ENCODE measurements around the gene TBCE.

TBCE gene

DNA sequence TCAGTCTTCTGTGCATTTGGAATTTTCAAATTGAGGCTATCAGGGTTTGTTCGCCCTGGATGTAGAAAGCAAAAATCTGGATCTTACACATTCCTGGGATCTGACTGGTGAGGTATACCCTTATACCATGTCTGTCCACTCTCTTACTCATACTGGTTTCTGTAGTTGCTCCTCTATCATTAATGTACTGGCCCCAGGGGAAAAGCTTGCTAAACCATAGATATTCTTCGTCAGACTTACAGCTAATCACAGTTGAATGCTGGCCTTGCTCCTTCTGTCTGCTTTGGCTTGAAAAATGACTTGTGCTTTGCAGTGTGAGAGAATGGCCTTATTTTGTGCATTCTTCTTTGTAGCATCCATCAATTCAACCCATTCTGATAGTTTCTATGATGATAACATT is 30.5 kb downstream of the TBCE start:
- Histone ChIP-seq H3K36me3 (peaks cover 0 to 30% (median 9%) of the 10 kb centered on the region in 11 experiments; a peak in 18 of 22 replicates), H3K4me3 (no peak overlapping the region), H3K4me1 (peaks cover 0 to 2% (median 0%) of the 10 kb centered on the region in 10 experiments; a peak in 1 of 20 replicates), H3K9ac (no peak overlapping the region), H3K27ac (no peak overlapping the region), H3K27me3 (no peaks in the 10 kb centered on the region), H3K4me2 (no peak overlapping the region), H4K20me1 (peaks cover 0 to 32% (median 4%) of the 10 kb centered on the region in 11 experiments; a peak in 11 of 22 replicates), H3K9me3 (replicated peaks in 1 of 11) (peaks cover 0 to 20% (median 7%) of the 10 kb centered on the region in 11 experiments; a peak in 11 of 22 replicates)
- no peak for TF ChIP-seq Cebpa-rat (IDR thresholded peaks at IDR 0.05)

GRCh38 chr1:235399661-235400060 is 32.4 kb downstream of the TBCE start:
- peaks cover 0 to 20% (median 7%) of the 10 kb centered on the region in 11 experiments; a peak in 11 of 22 replicates for H3K9me3 ChIP-seq (replicated peaks in 1 of 11)
- peaks cover 9 to 48% (median 21%) of the 10 kb centered on the region in 11 experiments; a peak in 19 of 22 replicates for H3K36me3 ChIP-seq
- no peak for TF ChIP-seq Cebpa-rat (IDR thresholded peaks at IDR 0.05)
- H4K20me1 ChIP-seq, result peaks cover 0 to 29% (median 2%) of the 10 kb centered on the region in 11 experiments; a peak in 11 of 22 replicates
- H3K4me2 ChIP-seq, result no peak overlapping the region
- H3K9ac ChIP-seq, result no peak overlapping the region
- no peak overlapping the region for H3K27ac ChIP-seq
- H3K27me3 ChIP-seq, result no peaks in the 10 kb centered on the region
- H3K4me1 ChIP-seq, result no peaks in the 10 kb centered on the region
- H3K4me3 ChIP-seq, result no peak overlapping the region

- Histone ChIP-seq H4K20me1 (peaks cover 0 to 29% (median 2%) of the 10 kb centered on the region in 11 experiments; a peak in 11 of 22 replicates), H3K36me3 (peaks cover 12 to 57% (median 21%) of the 10 kb centered on the region in 11 experiments; a peak in 18 of 22 replicates), H3K4me3 (no peak overlapping the region), H3K27me3 (no peaks in the 10 kb centered on the region), H3K4me2 (no peak overlapping the region), H3K27ac (no peak overlapping the region), H3K4me1 (no peaks in the 10 kb centered on the region), H3K9ac (no peak overlapping the region), H3K9me3 (replicated peaks in 1 of 11) (peaks cover 0 to 14% (median 7%) of the 10 kb centered on the region in 11 experiments; a peak in 10 of 22 replicates)
- TF ChIP-seq Cebpa-rat (IDR thresholded peaks at IDR 0.05), result no peak
Observed at GRCh38 chr1:235401251-235401650, 34.0 kb downstream of the TBCE start.

GRCh38 chr1:235402457-235403200 is 35.4 kb downstream of the TBCE start:
- H3K9me3 ChIP-seq (replicated peaks in 1 of 11), result peaks cover 0 to 6% (median 0%) of the 10 kb centered on the region in 11 experiments; a peak in 1 of 22 replicates
- H3K9ac ChIP-seq, result no peak overlapping the region
- H3K4me2 ChIP-seq, result no peak overlapping the region
- H3K27me3 ChIP-seq, result no peaks in the 10 kb centered on the region
- no peak overlapping the region for H3K4me3 ChIP-seq
- no peaks in the 10 kb centered on the region for H3K4me1 ChIP-seq
- H3K27ac ChIP-seq, result no peak overlapping the region
- H4K20me1 ChIP-seq, result peaks cover 0 to 29% (median 4%) of the 10 kb centered on the region in 11 experiments; a peak in 11 of 22 replicates
- H3K36me3 ChIP-seq, result peaks cover 12 to 54% (median 21%) of the 10 kb centered on the region in 11 experiments; a peak in 18 of 22 replicates
- no peak for TF ChIP-seq Cebpa-rat (IDR thresholded peaks at IDR 0.05)

DNA sequence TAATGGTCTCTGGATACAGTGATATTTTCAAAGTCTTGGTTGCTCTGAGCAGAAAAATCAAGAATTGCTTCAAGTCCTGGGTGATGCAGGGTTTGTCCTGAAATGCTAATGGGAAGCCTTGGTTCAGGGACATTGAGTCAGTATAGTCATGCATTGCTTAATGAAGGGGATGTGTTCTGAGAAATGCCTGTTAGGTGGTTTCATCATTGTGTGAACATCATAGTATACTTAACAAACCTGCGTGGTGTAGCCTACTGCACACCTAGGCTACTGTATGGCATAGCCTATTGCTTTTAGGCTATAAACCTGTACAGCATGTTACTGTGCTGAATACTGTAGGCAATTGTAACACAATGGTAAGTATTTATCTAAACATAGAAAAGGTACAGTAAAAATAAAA is 36.4 kb downstream of the TBCE start:
- peaks cover 0 to 23% (median 2%) of the 10 kb centered on the region in 11 experiments; a peak in 11 of 22 replicates for H4K20me1 ChIP-seq
- H3K9ac ChIP-seq, result no peak overlapping the region
- H3K4me1 ChIP-seq, result no peaks in the 10 kb centered on the region
- no peak overlapping the region for H3K4me2 ChIP-seq
- no peak overlapping the region for H3K27ac ChIP-seq
- TF ChIP-seq Cebpa-rat (IDR thresholded peaks at IDR 0.05), result no peak
- no peak overlapping the region for H3K4me3 ChIP-seq
- no peaks in the 10 kb centered on the region for H3K9me3 ChIP-seq (replicated peaks in 1 of 11)
- no peaks in the 10 kb centered on the region for H3K27me3 ChIP-seq
- peaks cover 12 to 51% (median 21%) of the 10 kb centered on the region in 11 experiments; a peak in 18 of 22 replicates for H3K36me3 ChIP-seq

DNA sequence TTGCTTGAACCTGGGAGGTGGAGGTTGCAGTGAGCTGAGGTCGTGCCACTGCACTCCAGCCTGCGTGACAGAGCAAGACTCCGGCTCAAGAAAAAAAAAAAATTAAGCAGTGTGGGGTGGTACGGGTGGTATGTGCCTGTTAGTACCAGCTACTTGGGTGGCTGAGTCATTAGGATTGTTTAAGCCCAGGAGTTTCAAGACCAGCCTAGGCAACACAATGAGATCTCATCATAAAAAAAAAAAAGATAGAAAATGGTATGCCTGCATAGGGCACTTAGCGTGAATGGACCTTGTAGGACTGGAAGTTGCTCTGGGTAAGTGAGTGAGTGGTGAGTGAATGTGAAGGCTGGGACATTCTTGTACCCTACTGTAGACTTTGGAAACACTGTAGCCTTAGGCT is 37.0 kb downstream of the TBCE start:
- no peaks in the 10 kb centered on the region for H3K27me3 ChIP-seq
- H3K4me3 ChIP-seq, result no peak overlapping the region
- H3K9ac ChIP-seq, result no peak overlapping the region
- H3K9me3 ChIP-seq (replicated peaks in 1 of 11), result no peaks in the 10 kb centered on the region
- H3K27ac ChIP-seq, result no peak overlapping the region
- TF ChIP-seq Cebpa-rat (IDR thresholded peaks at IDR 0.05), result no peak
- peaks cover 12 to 51% (median 21%) of the 10 kb centered on the region in 11 experiments; a peak in 18 of 22 replicates for H3K36me3 ChIP-seq
- H4K20me1 ChIP-seq, result peaks cover 0 to 21% (median under 1%) of the 10 kb centered on the region in 11 experiments; a peak in 10 of 22 replicates
- H3K4me2 ChIP-seq, result no peak overlapping the region
- H3K4me1 ChIP-seq, result no peaks in the 10 kb centered on the region

GRCh38 chr1:235407419-235407818 is 40.2 kb downstream of the TBCE start:
- Histone ChIP-seq H3K27me3 (no peaks in the 10 kb centered on the region), H3K9ac (no peak overlapping the region), H4K20me1 (peaks cover 0 to 21% (median 0%) of the 10 kb centered on the region in 11 experiments; a peak in 4 of 22 replicates), H3K27ac (no peak overlapping the region), H3K4me3 (no peak overlapping the region), H3K4me2 (no peak overlapping the region), H3K9me3 (replicated peaks in 1 of 11) (no peaks in the 10 kb centered on the region), H3K36me3 (peaks cover 12 to 37% (median 15%) of the 10 kb centered on the region in 11 experiments; a peak in 17 of 22 replicates), H3K4me1 (no peaks in the 10 kb centered on the region)
- TF ChIP-seq Cebpa-rat (IDR thresholded peaks at IDR 0.05), result no peak

DNA sequence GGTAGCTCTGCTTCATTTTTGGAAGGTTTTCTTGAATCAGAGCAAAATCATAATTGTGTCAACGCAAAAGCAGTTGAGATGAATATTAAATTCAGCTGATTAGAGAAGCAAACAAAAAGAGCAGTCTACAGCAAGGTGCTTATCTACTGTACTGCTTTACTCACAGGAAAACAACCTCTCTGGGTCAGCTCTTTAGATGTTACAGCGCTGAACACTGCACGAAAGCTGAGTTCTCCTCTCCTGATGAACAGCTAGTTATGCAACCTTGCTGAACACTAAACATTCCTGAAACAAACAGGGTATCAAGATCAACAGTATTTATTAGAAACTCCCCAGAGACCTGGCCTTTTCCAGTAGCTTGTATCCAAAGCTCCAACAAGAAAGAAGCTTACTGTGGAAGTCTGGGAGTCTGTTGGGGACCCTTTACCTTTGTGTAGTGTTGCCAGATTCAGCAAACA is 41.3 kb downstream of the TBCE start:
- H3K4me2 ChIP-seq, result no peak overlapping the region
- H3K4me3 ChIP-seq, result no peak overlapping the region
- no peak overlapping the region for H3K27ac ChIP-seq
- no peaks in the 10 kb centered on the region for H3K9me3 ChIP-seq (replicated peaks in 1 of 11)
- no peaks in the 10 kb centered on the region for H3K27me3 ChIP-seq
- no peaks in the 10 kb centered on the region for H3K4me1 ChIP-seq
- H3K36me3 ChIP-seq, result peaks cover 2 to 26% (median 4%) of the 10 kb centered on the region in 11 experiments; a peak in 13 of 22 replicates
- H3K9ac ChIP-seq, result no peak overlapping the region
- TF ChIP-seq Cebpa-rat (IDR thresholded peaks at IDR 0.05), result no peak
- peaks cover 0 to 17% (median 0%) of the 10 kb centered on the region in 11 experiments; a peak in 4 of 22 replicates for H4K20me1 ChIP-seq

GRCh38 chr1:235409042-235409820 is 42.0 kb downstream of the TBCE start:
- no peak overlapping the region for H3K4me3 ChIP-seq
- H3K36me3 ChIP-seq, result peaks cover 0 to 23% (median 5%) of the 10 kb centered on the region in 11 experiments; a peak in 12 of 22 replicates
- TF ChIP-seq Cebpa-rat (IDR thresholded peaks at IDR 0.05), result no peak
- H3K27me3 ChIP-seq, result no peaks in the 10 kb centered on the region
- peaks cover 0 to 17% (median 0%) of the 10 kb centered on the region in 11 experiments; a peak in 3 of 22 replicates for H4K20me1 ChIP-seq
- H3K27ac ChIP-seq, result no peak overlapping the region
- no peaks in the 10 kb centered on the region for H3K9me3 ChIP-seq (replicated peaks in 1 of 11)
- no peaks in the 10 kb centered on the region for H3K4me1 ChIP-seq
- H3K4me2 ChIP-seq, result no peak overlapping the region
- H3K9ac ChIP-seq, result no peak overlapping the region
